Subcutaneous adipose tissue (tissue), 4 donors: ENCODE measurements around the gene LSM12. TPM values are rescaled to one million over a fixed set of nuclear protein-coding genes. Genes with fewer than 3 reads are reported as not detected.

Experiments used
- total RNA-seq, 4 donors: library from RNA; depleted of rRNA; stranded (reverse); fragments of >200 nt; gene quantifications; one replicate each; pipeline ENCODE4 v1.1.0, GENCODE V29; 2016
- TF ChIP-seq, protein P1 (sequence below): fragments of 450-650 bp; IDR thresholded peaks from one replicate; pipeline ENCODE4 v1.5.1; 2016; ENCODE audit warnings: low read depth, mild to moderate bottlenecking, control low read depth, antibody characterized with exemption, moderate library complexity

Gene LSM12
- total RNA-seq, 4 donors from 2014 or later = 26.2 to 57.2 (median 29.1) TPM

DNA sequence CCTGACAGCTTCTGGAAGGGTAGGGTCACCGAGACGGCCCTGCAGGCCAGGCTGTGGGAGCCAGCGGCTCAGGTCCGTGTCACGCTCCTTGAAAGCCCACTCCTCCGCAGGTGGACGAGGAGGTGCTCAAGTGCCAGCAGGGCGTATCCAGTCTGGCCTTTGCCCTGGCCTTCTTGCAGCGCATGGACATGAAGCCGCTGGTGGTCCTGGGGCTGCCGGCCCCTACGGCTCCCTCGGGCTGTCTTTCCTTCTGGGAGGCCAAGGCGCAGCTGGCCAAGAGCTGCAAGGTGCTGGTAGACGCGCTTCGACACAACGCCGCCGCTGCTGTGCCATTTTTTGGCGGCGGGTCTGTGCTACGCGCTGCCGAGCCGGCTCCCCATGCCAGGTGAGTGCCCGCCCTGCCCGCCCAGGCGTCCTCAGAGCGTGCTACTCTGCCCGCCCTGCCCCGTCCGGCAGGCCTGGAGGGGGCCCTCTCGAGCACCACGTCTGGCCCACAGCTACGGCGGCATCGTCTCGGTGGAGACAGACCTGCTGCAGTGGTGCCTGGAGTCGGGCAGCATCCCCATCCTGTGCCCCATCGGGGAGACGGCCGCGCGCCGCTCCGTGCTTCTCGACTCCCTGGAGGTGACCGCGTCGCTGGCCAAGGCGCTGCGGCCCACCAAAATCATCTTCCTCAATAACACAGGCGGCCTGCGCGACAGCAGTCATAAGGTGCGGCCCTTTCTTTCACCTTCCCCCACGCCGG, 60.8 kb downstream of the LSM12 start:
- TF ChIP-seq, protein P1, sequence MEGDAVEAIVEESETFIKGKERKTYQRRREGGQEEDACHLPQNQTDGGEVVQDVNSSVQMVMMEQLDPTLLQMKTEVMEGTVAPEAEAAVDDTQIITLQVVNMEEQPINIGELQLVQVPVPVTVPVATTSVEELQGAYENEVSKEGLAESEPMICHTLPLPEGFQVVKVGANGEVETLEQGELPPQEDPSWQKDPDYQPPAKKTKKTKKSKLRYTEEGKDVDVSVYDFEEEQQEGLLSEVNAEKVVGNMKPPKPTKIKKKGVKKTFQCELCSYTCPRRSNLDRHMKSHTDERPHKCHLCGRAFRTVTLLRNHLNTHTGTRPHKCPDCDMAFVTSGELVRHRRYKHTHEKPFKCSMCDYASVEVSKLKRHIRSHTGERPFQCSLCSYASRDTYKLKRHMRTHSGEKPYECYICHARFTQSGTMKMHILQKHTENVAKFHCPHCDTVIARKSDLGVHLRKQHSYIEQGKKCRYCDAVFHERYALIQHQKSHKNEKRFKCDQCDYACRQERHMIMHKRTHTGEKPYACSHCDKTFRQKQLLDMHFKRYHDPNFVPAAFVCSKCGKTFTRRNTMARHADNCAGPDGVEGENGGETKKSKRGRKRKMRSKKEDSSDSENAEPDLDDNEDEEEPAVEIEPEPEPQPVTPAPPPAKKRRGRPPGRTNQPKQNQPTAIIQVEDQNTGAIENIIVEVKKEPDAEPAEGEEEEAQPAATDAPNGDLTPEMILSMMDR = no peak

DNA sequence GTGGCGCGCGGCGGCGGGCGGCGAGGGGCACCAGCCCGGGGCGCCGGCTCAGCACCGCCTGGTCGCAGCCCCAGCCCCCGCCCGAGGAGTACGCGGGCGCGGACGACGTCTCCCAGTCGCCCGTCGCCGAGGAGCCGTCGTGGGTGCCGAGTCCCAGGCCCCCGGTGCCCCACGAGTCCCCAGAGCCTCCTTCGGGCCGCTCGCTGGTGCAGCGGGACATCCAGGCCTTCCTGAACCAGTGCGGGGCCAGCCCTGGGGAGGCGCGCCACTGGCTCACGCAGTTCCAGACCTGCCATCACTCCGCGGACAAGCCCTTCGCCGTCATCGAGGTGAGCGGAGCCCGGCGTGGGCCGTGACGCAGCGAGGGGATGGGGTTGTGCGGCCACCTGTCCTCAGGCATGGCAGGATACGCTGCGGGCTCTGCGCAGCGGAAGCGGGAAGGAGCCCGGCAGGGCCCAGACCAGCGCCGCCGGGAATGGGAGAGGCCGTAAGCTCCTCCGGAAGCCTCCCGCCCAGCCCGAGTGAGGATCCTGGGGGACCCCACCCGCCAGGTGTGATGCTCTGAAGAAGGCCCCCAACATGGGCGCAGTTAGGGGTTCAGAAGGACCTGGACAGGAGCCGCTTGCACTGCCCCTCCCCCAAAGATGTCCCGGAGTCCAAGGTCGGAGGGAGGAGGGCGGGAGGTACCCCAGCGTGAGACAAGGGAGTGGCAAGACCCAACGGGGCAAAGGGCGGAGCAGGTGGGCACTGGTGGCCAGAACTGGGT, 61.5 kb downstream of the LSM12 start:
- TF ChIP-seq, protein P1 = no peak

DNA sequence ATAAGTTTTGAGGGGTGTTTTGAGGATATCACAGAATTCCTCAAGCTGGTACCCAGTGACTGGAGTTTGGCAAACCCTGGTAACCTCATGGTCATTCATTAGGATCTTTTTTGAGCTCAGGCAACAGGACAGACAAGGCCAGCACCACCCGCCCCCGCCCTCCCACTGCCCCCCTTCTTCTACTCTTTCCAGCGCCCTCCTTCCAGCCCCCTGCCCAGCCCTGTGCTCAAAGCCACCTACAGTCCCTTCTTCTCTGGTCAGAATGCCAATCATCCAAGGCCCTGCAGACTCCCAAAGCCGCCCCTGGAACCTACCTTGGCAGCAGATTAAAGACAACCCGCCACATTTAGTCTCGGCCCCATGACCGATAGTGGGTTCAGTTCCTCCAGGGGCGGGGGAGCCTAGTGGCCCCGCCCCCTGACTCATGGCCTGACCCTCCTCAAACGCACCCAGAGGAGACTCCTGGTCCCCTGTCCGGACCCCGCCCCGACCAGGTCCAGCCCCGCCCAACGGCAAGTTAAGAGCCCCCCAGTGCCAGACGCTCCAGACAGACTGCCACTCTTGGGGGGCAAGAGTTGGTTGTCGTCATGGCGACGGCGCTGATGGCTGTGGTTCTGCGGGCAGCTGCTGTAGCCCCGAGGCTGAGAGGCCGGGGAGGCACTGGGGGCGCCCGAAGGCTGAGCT, 62.3 kb downstream of the LSM12 start, which contains the start of gene NAGS:
Gene NAGS, plus strand, starts transcription at position 546 of the 684 bp plus-strand sequence. Its CDS starts 42 bp downstream, at position 588.
- TF ChIP-seq, protein P1 = no peak

DNA sequence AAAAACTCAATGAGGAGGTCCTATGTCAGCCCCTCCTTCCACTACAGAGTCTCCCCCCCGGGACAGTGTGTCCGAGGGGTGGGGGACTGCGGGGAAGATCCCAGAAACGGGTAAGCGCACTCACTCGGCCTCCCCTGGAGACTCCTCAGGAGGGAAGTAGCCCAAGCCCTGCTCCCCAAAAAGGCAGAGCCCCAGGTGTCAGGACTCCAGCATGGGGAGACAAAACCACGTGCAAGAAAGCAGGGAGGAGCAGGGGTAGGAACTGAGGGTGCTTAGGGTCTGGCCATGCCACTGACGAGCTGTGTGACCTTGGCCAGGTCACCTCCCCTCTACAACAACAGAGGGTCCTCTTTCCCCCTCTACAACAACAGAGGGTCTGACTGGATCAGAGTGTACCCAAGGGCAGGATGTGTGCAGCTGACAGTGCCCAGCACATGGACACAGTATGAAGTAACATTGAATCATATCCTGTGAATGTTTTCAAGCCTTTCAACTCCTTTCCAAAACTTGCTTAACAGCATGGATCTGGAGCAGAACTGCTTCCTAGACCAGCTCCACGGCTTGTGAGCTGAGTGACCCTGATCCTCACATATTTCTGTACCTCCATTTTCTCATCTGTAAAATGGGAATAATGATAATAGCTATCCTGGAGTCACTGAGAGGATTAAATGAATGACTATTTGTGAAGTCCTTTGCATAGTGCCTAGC, 64.2 kb downstream of the LSM12 start:
- TF ChIP-seq, protein P1 = no peak

DNA sequence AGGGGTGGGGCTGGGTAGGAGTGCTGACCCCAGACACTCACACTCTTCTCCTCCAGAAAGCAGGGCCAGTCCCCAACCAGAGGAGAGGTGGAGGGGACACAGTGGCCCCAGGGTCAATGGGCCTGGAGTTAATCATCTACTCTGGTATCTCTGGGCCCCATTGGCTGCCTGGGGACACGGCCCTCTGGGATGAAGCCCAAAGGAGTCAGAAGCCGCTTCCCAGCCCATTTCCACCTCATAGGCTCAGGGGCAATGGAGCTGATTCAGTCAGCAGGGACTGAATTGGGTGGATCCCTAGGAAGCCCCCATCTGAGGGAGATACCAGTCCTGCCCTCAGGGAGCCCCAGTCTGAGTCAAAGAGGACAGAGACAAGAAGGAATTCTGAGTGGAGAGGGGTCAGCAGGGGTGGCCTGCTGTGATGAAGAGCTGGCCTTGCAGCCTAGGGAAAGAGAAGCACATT, 65.0 kb downstream of the LSM12 start:
- TF ChIP-seq, protein P1 = no peak

DNA sequence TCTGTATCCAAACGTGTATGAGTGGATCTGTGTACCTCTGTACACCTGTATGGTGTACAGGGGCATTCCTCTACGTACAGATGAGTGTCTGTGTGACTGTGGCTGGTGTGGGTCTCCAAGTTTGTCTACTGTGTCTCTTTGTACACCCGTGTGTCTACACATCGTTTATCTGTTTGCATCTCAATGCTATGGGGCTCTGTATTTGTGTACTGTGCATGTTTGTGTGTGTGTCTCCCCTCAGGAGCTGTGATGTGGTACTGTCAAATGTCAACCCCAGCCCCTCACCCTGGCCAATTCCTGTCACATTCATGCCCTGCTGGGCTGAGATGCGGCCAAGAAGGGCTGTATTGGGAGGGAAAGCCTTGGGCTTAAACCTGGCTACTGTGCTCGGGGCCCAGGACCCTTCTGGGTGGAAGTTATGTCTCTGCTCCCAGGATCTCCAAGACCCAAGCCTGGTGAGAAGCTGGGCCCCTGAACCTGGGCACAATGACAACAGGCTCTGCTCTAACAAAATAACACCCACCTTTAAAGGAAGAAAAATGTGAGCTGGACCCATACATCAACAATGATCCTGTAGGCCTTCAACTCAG, 65.5 kb downstream of the LSM12 start:
- TF ChIP-seq, protein P1 = no peak
